T-helper 9 cell (primary cell): ENCODE results near the gene KAZN.

ENCODE experiments used
- DNase-seq: peaks from one replicate; pipeline ENCODE4 v3.0.0-alpha.2; 2020

The KAZN gene

DNA sequence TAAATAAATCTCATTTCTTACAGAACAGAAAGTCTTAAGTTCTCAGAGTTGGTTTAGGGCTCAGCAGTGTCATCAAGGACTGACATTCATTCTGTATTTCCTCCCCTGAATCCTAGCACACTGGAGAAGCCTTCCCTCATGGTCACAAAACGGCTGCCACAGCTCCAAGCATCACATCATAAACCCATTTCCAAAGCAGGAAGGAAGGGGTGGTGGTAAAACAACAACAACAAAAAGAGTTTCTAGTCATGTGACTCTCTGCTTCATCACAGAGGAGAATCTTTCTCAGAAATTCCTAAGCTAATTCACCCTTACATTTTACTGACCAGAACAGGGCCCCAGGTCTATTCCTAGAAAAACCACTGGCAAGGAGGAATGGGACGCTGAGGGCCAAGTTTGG is 210.3 kb downstream of the KAZN start:
- DNase-seq: no peak

DNA sequence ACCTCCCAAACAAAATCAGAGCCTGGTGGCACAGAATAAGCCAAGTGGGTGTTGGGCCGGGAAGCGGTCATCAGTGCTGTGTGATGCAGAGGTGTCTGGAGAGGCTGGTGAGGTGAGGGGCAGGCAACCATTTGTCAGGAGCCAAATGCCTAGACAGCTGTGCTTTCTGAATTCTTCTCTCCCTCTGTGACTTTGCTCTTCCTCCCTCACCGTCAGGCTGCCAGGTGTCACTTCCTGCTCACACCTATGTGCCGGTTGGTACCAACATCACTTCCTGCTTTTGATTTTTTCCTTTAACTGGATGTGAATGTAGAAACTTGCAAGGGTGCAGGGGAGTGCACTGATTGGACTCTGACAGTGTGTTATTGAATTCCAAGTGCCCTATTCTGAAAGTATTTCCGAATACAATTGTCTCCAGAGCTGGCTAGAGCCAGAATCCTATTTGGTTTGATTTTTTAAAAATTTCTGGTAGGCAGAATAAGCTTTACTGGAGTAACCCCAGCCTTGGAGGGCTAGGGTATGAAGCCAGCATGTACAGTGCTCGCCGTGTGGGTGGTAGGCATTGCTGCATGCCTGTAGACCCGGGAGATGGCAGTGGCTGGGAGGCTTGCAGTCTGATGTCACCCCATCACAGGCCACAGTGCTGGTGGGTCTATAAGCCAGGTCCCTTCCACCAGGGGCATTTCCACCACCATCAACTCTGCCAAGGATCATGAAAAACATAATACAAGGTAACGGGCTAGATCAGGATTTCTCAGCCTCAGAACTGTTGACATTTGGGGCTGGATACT is 210.9 kb downstream of the KAZN start:
- DNase-seq: no peak

DNA sequence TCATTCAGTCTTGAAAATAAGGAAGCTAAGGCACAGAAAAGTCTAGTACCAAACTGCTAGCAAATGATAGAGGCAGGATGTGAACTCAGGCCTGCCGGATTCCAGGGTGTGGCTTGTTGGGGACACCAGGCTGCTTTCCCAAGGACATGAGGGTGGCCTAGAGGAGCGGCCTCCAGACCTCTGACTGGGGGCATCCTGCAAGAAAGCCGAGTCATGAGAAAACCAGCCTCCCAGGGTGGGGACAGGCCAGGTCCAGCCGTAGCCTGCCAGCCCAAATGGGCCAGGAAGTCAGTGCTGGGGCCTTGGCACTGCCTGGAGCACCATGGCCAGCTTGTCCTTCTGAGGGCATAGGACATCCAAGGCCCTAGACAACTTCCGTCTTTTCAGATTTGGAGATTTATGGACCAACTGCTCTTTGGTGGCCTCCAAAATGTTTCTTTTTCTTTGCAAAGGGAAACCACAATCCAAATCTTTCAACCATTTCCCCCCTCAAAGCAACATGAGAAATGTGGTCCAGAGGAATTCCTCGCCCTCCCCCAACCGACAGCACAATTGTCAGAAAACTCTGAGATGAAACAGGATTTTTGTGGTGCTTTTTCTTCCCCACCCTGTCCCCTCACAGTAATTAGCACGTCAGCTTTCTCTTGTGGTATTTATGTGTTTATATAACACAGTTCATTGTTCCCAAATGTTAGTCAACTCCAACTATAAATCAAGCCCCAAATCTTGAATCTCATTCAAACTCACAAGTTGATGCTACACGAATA is 212.3 kb downstream of the KAZN start:
- no peak for DNase-seq

DNA sequence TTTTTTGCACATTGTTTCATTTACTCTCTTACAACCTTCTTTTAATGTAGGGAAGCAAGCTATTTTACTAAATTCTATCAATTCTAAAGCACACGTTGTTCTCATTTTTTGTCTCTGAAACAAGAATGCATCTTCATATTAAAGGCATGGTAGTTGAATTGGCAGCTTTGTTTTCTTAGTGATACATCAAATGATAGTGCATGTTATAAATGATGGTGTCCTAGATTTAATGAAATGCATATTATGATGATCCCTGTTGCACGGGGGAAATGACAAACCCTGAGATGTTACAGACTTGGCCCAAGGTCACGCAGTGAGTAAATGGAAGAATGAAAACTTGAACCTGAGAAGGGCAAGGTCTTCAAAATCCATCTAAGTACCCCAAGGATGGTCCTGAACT is 213.1 kb downstream of the KAZN start:
- no peak for DNase-seq

DNA sequence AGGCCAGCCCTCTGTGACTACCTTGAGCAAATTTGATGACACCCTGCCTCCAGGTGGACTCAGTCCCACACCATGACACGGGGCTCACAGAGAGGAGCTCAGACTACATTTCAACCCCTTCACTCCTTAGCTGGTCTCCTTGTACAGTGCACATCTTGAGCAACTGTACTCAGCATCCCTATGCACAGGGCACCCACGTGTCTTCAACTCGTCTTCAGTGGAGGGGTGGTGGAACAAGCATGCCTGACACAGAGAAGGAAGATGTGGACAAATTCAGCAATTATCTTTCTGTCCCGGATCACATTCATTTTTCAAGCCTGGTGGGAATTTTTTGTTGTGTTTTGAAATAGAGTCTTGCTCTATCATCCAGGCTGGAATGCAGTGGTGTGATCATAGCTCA is 213.7 kb downstream of the KAZN start:
- DNase-seq: no peak

DNA sequence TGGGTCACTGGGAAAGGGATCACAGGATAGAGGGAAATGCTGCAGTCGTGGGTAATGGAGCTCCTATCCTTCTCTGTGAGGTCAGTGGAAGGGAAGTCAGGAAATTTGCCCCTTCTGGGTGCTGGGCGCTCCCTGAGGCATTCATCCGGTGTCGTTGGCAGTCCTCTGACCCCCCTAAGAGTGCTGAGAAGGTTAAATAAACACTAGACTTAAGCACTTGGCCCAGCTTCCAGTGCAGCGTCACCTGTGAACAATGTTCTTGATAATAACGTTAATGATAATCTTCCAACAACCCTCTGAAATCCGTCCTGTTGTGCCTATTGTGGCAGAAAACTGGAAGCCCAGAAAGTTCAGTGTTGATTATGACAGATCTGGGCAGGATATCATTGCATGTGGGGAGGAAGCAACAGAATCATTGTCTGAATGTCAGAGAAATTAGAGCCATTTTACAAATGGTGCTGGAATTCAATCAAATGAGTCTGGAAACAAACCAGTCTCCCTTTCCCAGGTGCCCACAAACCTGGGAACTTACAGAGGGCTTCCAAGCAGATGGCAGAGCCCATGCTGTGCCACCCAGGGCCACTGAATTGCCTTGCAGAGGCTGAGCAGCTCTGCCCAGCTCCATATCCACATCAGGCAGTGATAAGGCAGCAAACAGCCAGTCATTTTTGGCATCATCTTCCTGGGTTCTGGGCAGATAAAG is 216.8 kb downstream of the KAZN start:
- DNase-seq: no peak

DNA sequence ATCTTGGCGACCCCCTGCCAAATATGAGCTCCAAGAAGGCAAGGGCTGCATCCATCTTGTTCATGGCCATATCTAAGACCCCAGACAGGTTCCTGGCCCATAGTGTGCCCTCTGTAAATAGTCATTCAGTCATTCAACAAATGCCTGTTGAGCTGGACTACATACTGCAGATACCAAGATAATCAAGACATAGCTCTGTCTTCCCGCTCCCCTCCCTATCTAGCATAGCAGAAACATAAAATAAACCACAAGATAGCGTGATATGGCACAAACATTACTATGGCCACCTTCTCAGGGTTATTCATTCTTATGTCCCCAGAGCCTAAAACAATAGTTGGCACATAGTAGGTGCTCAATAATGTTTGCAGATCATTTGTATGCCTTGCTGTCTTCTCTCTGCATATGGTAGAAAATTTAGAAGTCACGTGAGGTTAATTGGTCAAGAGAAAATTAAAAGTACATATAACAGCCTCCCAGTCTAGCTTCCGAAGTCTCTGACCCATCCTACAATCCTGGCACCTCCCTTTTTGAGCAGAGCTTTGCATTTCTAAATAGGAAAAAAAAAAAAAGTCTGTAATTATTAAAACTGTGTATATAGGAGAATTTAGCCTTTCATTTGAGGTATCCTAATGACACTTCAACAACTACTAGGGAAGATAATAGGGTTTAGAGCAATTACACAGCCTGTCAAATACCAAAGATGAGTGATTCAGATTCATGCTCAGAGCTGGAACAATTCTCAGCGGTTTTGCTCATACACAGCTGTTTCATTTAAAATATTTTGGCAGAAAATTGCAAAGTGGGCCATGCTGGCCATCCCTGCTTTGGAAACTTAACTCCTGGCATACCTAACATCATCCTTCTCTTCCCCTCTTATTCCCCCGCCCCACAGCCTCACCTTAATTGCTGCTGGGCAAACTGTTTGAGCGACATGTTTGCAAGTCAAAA is 219.0 kb downstream of the KAZN start:
- DNase-seq: no peak

DNA sequence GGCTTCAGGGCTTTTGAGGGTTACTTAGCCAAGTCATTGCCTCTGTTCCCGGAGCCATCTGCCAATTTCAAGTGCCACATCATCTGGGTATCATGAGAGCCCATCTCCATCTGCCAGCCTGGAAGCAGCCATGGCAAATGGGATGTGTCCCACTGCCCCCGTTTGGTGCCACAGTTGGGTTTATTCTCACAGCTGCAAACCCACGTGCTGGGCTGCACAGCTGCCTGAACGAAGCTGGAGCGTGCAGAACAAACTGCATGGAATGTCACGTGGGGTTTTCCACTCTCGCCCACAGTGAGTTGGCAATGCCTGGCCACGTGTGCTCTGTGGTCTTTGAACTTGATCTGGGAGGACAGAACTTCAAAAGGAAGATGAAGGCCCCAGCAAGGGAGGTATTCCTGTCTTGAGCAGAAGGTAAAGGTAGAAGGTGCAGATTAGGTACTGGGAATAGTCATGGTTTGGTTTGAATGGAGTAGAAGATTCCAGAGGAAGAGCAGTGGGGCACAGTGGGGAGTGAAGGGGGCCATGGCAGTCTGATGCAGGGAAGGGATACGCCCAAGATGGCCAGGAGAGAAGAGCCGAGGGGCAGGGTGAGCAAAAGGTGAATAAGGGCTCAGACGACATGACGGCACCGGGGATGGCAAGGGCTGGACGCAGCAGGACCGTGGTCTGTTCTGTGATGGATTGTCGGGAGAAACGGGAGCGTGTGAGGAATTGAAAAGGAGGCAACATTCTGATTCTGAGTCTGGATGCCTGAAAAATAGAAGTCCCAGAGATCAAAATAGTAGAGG is 222.0 kb downstream of the KAZN start:
- no peak for DNase-seq

DNA sequence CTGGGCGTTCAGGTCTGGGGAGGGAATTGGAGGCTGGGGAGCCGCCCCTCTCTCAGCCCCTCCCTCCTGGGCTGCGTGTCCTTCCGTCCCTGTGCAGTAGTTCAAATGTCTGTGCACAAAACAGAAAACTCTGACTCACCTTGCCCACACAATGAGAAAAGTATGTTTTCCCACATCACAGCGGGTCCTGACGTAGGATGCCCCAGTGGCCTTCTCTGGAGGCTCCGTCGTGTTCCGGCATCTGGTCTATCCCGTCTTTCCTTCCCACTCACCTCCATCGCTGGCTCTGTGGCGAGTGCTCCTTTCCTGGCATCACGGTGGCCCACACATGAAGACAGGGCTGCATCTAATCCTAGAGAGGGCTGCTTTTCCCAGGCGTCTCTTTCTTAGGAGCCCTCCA is 224.0 kb downstream of the KAZN start:
- DNase-seq: no peak

DNA sequence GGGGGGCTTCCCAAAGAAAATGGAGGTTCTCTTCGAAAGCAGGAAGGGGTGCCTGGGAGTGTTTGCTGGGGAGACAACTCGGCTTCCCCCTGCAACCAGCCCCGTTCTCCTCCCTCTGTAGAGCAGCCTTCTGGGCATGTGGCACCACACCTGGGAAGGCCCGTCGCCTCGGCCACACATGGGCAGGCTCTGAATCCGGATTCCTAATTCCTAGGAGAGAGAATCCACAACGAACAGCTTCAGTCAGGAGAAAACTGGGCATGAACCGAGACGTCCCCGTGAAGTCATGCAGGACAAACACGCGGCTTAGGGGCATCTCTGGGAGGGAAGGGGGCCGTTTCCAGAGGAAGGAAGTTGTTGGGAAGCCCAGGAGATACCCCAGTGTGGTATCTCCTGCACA is 224.5 kb downstream of the KAZN start:
- DNase-seq: no peak

DNA sequence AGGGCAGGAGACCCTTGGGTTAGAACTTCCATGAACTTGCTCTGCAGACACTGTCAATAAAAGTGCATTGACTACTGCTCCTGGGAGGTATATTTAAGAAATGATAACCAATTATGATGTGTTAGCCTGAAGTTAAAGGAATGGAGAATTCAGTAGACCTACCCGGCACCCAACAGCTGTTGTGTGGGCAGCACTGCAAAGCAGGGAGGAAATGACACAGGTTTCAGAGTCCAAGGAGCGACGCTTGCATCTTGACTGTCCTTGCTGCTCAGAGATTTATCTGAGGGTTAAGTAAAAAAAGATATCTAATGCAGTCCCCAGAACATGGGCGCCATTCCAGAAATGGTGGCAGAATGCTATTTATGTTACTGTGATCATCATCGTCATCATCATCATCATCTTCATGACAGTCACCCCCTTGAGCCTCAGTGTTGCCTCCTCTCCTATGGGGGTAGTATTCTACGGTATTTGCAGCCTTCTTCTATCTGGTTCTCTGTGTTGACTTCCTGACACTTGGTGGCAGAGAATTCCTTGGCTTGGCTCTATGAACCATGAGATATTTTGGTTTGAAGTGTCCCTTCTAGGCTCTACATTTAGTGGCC is 225.9 kb downstream of the KAZN start:
- no peak for DNase-seq

DNA sequence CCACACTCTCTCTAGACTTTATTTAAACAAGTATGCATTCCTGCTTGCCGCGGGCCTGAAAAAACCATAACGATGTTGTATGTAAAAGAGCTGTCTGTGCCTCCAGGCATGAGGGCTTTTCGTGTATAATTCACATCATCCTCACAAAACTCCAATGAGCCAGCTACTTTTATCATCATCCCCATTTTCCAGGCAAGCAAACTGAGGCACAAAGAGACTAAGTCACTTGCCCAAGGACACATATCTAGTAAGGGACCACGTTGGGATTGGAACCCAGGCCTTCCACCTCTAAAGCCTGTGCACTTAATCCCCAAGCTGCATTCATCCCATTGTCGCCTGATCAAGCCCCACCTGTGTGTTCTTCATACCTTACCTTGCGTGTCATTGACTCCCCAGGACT is 226.9 kb downstream of the KAZN start:
- DNase-seq: no peak

DNA sequence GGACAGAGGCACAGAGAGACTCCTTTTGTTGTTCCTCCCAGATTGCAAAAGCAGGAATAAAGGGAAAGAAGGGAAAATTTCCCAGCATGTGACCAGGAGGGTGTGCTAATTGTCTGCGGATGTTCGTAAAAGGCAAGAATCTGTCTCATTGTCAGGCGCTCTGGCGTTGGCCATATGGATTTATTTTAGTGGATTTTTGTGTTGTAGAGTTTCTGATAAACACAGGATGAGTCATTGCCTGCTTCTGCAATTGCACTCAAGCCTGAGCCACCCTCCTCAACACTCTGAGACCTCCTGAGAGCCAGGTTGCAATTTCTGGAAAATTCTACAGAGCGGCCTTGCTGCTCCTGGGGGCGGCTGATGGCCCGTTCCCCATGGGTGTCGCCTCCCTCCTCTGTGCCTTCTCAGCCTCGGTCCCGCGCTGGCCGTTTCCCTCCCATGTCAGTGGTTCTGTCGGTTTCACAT is 227.7 kb downstream of the KAZN start:
- DNase-seq: no peak

DNA sequence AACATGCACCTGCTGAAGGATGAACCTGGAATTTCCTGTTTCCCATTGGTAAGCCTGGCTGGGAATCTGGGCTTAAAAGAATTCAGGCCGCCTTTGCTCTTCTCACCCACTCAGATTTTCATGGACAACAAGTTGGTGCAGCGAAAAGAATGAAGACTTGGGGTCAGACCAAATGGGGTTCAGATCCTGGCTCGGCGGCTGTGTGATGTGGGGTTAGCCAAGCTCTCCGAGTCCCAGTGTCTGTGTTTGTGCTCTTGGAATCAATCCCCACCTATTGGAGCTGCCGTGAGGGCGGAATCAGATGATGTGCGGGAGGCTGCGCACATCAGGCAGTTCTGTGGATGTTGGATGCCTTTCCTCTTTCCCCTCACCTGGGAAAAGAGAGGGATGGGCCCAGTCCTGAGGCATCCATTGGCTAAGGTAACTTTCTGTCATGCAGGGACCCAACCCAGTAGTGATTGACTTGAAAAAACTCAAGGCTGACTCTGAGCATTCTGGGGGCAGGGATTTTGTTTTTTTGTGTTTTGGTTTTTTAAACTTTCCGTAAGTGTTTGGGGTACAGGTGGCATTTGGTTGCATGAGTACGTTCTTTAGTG is 228.3 kb downstream of the KAZN start:
- no peak for DNase-seq

DNA sequence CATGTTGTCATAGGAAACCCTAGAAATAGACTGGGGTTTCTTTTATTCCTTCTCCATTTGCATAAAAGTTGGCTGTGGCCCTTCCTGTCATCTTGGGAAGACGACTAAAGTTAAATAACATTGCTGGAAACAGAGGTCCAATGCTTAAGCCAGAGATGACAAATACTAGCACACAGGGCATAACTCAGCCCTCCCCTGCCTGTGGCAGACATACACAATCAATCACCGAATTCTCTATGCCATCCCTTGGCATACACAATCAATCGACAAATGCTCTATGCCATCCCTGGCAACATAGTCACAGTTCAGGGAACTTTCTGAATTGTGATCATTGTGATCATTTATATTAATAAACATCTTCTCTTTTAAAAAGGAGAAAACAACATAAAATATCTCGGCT is 229.4 kb downstream of the KAZN start:
- no peak for DNase-seq

DNA sequence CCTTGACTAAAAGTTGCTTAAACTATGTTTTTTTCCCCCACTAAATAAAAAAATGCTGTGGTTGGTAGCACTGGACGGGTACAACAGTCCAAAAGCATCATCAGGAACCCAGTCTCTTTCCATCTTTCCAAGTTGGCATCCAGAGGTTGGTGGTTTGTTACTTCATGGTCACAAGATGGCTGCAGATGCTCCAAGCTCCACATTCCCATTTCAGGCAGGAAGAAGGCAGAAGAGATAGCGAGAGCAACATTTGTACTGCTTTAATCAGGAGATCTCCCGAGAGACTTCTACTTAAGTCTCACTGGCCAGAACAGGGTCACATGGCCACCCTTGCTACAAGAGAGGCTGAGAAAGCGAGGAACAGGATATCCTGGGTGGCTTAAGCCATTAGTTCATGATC is 230.2 kb downstream of the KAZN start:
- DNase-seq: no peak

DNA sequence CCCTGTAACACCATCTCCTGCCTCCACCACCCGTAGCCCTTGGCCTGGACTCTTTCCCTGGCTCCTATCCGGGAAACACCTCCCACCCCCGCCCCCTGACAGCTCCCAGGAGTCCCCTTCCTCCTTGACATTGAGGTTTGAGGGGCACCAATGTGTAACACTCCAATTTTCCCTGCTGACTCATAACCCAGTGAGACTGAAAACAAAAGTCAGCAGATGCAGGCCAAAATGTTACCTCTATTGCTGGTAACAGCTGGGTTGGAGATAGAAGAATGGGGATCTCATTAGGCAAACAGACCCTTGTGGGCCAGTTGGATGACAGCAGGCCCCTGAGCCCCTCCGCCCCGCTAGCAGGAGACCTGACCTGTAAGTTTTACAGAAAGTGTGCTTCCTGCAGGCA is 237.2 kb downstream of the KAZN start:
- DNase-seq: no peak

DNA sequence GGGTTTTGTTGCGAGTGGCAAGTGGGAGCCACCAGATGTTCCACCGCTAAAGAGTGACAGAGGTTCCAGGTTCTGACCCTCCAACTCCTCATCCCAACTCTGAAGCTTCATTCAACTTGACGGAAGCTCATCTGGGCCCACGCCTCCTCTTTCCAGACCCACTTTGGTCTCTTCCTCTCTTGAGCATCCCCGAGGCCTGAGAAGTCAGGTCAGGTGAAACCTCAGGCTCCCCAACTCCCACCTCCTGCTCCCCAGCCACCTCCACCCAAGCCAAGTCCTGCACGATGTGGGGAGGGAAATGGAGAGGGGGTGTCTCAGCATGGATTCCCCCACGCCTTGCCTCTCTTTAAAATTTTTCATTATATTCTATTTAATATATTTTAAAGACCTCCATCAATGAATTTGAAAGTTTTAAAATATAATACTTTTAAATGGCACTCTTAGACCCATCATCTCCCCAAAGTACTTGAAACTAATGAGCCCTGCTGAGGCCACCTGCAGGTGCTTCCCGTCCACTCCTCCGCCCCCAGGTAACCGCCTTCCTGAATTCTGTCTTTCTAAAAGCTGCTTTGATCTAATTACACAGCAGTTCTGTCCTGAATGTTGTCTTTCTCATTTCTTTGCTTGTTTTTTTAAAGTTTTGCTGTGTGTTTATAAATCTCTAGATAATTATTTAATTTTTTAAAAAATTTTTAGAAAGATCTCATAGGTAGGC is 238.1 kb downstream of the KAZN start:
- no peak for DNase-seq

DNA sequence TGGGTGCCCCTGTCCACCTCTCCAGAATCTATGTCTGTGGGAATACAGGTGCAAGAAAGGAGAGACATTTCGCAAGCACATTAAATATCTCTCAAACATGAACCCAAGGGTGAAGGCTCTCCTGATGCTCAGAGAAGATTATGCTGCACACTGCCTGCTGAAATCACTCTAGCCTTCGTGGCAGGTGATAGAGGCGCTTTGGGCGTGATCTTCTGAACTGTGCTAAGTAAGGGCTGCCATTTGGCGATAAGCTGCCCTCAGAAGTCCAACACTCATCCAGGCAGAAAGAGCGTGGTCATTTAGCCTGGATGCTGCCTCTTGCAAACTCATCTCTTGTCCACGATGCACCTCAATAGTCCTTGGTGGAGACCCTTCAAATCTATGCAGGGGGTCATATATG is 241.9 kb downstream of the KAZN start:
- DNase-seq: no peak

DNA sequence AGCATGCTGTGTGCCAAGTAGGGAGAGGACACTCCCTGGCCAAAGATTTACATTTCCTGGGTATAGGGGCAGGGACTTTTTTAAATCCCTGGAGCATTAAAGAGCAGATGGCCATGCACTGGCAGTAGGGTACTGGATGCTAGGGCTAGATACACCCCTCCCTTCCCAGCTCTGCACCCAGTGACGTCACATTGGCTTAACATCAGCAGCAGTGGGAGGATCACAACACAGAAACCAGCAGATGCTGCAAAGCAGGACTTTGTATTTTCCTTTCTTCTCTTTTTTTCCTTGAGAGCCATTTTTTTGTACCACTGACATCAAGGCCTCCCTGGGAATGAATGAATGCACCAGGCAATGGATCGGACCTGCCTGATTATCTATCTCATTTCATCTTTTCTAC is 243.0 kb downstream of the KAZN start:
- no peak for DNase-seq
